GM19395 (cell line): ENCODE data around the gene PLOD1.
"Not testable (repeated sequence)": the region's sequence is repeated elsewhere in the genome, so short reads cannot be mapped to it uniquely, and the experiment has no call there.

Experiments used
- ATAC-seq: cut with Tn5 transposase; IDR thresholded peaks from one replicate; pipeline ENCODE4 v1.9.1; 2021; ENCODE audit warnings: mild to moderate bottlenecking, moderate library complexity; ENCODE audit not compliant: unreplicated experiment

Gene PLOD1

DNA sequence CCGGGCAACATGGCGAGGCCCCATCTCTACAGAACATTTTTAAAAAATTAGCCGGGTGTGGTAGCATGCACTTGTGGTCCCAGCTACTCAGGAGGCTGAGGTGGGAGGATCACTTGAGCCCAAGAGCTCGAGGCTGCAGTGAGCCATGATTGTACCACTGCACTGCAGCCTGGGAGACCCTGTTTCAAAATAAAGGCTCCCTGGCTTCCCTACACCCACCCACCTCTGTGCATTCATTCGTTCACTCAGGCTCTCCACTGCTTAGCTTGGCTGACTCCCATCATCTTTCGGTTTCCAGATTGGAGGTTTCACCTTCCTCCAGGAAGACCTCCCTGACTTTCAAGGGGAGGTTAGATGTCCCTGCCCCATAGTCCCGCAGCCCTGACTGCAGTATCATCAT is 22.5 kb upstream of the PLOD1 start:
- ATAC-seq, result no peak

DNA sequence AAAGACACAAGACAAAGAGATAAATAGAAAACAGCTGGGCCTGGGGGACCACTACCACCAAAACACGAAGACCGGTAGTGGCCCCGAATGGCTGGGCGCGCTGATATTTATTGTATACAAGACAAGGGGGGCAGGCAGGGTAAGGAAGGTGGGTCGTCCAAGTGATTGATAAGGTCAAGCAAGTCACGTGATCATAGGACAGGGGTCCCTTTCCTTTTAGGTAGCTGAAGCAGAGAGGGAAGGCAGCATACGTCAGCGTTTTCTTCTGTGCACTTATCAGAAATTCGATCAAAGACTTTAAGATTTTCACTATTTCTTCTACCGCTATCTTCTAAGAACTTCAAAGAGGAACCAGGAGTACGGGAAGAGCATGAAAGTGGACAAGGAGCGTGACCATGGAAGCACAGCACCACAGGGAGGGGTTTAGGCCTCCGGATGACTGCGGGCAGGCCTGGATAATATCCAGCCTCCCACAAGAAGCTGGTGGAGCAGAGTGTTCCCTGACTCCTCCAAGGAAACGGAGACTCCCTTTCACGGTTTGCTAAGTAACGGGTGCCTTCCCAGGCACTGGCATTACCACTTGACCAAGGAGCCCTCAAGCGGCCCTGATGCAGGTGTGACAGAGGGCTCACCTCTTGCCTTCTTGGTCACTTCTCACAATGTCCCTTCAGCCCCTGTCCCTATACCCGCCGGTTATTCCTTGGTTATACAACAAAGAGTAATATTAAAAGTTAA is 21.9 kb upstream of the PLOD1 start:
- ATAC-seq, result not testable (repeated sequence)

DNA sequence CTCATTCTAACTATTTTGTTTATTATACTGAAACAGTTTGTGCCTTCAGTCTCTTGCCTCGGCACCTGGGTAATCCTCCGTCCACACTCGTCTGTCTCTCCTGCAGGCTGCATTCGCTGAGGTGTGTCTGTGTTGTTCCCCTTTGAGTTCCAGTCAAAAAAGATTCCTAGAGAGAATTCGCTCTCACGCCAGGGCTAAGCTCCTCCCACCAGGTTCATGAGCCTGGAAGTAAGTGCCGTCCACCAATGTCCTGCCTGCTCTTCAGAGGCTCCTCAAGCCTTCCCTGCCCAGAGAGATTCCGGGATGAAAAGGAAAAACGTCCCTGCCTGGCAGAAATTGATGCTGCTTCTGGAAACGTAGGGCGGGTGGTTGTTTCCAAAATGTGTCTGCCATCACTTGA is 21.2 kb upstream of the PLOD1 start:
- no peak for ATAC-seq

DNA sequence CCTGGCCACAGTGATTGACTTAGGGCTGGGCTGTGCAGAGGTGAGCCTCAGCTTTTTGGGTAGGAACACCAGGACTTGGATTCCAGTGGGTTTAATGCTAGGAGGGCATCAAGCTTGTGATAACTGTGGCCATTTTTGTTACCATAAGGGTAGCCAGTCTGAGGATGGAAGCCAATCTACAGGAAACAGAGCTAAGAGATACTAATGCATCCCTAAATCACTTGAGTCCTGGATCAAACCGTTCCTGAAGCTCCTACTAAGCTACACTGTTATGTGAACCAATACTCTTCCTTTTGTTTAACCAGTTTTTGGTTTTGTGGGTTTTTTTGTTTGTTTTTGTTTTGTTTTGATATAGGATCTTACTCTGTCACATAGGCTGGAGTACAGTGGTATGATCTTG is 20.5 kb upstream of the PLOD1 start:
- ATAC-seq, result no peak

DNA sequence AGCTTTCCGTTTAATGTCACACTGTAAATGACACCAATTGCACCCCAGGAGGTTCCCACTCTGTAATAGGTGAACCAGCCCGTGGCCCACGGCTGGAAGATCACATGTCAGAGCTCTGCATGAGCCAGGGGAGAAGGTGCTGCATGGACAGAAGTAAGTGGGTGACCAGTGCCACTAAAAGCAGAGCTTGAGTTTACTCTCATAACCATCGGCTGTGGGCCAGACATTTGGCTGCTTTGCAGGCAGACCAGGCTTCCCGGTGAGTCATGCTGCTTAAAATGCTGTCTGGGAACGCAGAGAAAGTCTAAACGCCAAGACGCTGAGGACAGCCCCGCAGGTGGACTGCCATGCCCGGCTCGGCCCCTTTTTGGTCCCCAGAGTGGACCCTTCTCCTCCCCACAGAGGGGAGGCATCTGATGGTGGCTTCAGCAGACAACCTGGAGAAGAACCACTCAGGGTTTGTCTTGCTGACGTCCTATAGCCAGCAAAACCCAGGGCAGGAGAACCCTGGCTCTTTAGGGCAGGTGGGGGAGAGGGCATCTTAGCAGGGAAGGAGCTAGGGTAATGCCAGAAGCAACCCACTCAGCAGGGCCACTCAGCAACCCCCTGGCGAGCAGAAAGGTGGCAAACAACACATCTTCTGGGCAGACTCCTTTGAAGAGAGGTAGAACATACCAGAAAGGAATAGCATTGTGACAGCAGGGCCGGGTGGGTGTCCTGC is 15.6 kb upstream of the PLOD1 start:
- no peak for ATAC-seq

DNA sequence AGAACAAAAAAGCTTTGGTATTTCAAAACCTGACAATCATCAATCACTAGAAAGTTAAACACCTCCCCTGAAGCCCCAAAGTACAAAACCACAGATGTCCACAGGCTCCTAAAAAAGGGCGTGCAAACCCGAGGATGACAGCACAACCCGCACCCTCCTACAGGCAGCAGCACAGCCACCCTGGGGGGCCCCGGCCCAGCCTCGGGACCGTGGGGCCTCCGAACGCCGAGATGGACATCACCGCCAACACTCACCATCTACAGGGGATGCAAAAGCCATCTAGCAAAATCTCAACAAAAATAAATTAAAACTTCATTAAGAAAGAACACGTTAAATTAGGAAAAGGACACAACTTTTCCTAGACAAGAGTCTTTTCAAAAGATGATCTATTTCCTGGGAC is 14.9 kb upstream of the PLOD1 start:
- ATAC-seq, result no peak

DNA sequence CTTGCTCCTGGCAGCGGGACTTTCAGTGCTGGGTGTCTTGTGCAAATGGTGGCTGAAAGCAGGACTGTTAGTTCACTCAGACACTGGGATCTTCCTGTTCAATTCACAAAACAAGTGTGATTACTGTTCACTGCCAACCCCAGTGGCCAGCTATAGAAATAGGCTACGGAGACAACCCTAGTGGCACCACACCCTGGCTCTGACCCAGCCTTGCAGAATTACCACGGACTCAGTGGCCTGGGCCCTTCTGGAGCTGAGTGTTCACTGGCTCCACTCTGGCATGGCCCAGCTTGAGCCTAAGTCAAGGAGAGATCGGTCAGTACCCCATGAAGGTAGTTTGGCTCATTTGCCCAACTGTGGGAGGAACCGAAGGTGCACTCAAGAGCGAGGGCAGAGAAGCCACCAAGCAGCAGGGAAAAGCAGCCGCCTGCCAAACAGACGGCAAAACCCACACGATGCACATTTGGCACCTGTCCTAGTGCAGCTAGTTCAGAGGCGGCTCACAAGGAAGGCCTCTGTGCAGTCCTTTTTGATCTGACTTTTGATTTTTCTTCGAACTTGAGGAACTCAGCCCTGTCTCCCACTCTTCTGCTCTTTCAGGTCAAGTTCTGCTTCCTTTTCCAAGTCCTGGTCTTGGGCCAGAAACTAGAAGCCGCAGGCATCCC is 14.1 kb upstream of the PLOD1 start:
- no peak for ATAC-seq

DNA sequence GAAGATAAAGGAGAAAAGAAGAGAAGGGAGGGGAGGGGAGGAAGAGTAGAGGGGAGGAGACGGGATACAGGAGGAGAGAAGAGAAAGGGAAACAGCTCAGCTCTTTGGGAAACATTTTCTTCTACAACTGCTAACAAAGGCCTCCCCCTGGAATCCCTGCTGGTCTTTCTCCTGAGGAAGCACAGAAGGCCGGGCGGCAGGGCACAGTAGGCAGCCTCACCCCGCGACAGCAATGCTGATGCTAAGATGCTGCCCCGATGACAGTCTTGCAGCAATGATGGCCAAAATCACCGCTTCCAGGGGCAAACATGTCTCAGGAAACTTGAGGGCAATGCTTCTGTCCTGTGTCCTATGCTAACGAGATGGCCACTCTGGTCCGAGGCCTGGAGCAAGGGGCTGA is 13.5 kb upstream of the PLOD1 start:
- ATAC-seq, result no peak

DNA sequence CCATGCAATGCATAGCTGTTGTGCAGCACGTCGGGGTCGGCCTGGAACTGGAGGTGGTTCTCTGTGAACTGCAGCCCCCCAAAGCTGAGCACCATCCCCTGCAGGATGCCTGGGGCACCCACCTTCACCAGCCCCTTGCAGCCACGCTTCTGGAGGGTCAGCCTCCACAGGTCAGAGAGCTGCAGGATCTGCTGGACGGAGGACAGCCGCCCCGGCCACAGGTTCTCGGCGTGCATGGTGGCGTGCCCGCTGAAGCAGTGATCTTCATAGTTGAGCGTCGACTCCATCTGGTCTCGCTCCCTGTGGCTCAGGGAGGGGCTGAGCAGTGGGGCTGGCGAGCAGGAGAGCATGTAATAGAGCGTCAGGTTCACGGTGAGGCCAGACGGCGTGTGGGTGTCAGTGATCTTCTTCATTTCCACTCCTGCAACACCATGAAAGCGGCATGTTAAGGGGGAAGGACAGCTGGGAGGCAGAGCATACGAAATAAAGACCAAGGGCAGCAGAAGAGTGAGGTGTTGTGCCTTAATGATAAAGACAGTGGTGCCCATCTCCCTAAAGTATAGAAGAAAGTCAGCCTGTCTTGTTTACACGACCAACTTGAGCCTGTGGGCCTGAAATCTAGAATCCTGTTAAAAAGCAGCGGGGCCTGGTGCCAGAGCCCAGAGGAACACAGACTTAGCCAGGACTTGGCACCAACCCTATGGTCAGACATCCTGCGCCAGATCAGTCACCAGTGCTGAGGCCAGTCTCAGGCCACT is 11.3 kb upstream of the PLOD1 start:
- no peak for ATAC-seq

DNA sequence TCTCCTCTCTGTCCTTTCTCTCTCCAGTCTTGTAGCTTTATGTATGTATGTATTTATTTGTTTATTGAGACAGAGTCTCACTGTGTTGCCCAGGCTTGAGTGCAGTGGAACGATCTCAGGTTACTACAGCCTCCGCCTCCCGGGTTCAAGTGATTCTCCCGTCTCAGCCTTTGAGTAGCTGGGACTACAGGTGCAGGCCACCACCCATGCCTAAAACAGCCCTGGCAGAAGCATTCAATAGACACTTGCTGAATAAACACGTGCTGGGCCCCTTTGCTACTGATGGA is 10.7 kb upstream of the PLOD1 start:
- ATAC-seq, result no peak

DNA sequence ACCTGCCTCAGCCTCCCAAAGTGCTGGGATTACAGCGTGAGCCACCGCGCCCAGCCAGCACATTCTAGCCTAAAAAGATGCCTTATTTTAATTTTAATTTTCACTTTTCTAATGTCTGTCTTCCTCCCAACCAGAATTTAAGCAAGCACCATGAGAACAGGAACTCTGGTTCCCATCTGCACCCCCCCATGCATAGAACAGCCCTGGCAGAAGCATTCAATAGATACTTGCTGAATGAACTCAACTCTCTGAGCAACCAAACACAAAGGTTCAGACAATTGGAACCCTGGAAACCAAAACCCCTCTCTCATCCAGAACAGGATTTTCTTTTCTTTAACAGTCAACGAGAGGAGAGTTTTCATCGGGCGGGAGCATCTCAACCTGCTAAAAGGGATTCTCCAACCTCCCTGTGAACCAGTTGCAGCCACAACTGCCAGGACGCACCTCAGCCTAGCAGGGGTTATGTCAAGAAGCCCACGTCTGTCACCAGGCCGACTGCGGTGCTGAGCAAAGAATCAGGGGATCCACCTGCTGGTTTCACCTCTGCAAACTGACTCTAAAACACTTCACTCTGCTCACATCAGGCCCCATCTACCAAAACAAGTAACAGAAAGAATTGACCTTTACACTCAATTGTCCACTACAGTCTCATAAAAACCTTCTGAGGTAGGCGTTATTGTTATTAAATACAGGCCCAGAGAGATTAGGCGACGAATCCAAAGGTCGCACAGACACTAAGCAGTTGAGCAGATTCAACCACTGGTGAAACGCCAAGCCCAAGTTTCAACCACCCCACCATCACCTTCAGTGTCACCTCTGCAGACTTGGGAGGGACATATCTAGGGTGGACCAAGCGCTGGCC is 10.0 kb upstream of the PLOD1 start:
- no peak for ATAC-seq

DNA sequence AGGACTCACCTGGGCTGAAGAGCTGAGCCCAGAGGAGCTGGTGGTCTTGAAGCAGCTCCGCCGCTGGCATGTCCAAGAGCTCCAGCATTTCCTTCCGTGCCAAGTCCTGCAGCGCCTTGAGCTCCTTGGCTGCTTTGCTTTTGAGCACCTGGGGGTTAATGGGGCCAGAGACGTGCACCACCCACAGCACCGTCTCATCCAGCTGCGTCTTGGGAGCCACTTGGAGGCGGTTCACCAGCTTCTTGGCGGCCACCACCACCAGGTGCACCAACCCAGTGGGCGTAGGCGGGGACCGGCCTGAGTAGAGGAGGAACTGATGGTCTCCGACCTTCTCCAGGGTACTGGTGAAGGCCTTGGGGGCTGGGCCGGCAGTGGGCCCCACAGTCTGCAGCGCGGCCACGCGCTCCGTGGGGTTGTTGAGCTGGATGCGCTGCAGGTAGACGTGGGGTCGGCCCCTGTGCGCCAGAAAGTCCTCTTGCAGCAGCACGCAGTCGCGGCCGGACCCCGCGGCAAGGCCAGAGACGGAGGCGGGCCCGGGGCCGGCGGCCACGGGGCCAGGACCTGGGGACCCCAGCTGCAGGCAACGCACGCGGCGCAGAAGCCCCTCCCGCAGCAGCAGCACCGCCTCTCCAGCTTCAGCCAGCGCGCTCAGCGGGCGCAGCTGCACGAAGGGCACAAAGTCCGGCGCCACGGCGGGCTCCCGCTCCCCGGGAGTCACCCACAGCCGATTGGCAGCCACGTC is 9.2 kb upstream of the PLOD1 start:
- ATAC-seq, result peak; percentile 24

DNA sequence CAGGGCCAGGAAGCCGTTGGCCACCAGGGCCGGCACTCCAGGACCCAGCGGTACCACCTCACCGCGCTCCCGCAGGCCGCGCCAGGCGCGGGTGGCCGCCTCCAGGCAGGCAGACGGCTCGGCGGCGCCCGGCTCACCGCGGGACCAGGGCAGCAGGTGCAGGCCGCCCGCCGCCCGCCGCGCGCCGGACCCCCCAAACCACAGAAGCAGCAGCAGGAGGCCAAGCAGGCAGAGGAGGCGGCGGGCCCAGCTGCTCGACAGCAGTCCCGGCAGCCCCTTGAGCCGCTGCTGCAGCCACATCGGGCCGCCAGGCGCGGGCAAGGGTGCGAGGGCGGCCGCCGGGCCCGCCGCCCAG is 8.6 kb upstream of the PLOD1 start:
- ATAC-seq, result peak; percentile 28

DNA sequence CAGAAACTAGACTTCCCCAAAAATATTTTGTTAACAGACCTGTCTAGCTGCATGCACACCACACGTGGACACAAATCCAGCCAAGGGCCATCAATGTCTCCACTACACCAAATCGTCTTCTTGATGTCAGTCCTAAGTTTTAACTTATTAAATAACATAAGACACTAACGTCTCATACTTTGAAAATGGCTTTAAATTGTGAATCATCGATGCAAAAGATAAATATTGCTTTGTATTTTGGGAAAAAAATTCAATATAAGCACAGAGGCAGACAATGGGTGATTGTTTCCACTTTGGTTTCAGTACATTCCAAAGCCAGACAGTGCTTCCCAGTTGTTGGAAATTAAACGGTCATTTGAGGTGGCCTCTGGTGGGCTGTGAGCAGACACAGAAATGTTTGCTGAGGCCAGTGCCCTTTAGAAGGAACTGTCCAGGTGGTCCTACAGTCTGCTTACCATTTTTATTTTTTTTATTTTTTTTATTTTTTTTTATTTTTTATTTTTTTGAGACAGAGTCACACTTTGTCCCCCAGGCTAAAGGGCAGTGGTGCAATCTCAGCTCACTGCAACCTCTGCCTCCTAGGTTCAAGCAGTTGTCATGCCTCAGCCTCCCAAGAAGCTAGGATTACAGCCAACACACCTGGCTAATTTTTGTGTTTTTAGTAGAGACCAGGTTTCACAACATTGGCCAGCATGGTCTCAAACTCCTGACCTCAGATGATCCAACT is 6.5 kb upstream of the PLOD1 start:
- ATAC-seq, result no peak

DNA sequence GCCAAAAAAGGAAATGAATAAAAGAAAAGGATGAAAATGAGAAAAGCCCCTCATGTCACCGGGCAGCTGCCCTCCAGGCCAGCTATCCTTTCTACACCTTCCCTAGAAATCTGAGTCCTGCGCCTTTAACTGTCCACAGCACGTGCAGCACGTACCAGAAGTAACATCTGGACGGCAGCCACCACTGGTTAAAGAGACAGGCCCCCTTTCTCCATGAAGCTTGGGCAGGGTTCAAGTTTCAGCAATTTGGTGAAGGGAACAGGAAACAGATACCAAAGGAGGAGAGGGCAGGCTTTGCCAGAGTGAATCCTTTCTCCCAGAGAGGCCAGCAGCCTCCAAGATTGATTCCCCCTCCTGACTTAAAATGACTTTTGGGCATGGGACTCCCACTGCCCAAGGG is 4.7 kb upstream of the PLOD1 start:
- no peak for ATAC-seq

DNA sequence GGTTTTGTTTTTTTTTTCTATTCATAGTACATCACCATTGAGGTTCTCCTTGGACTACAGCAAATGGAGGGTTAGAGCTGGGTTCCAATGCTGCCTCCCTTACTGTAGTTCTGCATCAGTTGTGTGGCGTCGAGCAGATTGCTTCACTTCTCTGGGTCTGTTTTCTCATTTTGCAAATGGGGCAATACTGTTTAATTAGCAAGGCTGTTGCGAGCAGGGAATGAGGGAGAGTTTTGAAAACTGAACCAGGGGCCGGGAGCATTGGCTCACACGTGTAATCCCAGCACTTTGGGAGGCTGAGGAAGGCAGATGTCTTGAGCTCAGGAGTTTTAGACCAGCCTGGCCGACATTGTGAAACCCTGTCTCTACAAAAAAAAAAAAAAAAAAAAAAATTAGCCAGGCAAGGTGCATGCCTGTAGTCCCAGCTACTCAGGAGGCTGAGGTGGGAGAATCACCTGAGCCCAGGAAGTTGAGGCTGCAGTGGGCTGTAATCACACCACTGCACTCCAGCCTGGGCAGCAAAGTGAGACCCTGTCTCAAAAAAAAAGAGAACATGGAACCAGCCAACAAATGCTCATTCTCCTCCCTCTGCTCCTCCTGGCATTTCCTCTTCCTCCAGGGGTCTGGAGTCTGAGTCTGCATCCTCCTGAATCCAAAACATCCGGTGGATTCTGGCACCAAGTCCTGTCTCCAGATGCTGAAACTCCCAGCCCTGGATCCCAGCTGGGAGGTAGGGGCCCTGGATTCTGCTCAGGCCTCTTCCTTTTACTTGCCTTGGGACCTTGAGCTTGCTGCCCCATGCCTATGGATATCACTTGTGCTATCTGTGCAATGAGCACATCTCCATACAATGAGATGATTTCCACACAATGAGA is 3.7 kb upstream of the PLOD1 start:
- ATAC-seq, result no peak

DNA sequence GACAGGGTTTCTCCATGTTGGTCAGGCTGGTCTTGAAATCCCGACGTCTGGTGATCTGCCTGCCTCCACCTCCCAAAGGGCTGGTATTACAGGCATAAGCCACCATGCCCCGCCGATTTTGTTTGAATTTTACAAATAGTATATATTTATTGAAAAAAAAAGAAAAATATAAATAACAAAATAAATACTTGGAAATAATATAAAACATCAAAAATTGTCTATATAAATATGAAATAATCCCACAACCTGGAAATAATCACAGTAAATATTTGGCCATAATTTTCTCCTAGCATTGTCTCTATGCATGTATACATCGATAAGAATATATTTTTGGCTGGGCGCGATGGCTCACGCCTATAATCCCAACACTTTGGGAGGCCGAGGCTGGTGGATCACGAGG is 2.7 kb upstream of the PLOD1 start:
- ATAC-seq, result no peak

DNA sequence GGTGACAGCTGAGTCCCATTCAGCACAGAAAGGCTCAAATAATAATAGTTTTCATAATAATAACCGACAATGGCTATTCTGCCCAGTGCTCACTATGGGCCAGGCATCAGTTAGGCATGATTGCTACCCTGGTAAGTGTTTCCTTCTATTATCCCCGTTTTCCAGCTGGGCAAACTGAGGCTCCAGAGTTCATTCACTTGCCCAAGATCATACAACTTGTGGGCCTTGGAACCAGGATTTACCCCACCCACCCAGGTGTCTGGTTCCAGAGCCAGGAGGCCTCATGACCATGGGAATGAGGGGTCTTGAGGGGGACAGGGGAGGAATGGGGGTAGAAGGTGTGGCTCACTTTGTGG is 518 bp downstream of the PLOD1 start:
- peak; percentile 12 for ATAC-seq

DNA sequence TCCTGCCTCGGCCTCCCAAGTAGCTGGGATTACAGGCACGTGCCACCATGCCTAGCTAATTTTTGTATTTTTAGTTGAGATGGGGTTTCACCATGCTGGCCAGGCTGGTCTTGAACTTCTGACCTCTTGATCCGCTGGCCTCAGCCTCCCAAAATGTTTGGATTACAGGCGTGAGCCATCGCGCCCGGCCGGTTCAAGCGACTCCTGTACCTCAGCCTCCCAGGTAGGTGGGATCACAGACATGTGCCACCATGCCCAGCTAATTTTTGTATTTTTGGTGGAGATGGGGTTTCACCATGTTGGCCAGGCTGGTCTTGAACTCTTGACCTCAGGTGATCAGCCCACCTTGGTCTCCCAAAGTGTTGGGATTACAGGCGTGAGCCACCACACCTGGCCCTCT is 1.2 kb downstream of the PLOD1 start:
- ATAC-seq, result not testable (repeated sequence)
